Lung (tissue), 12 donors: ENCODE results near the gene ANO9. TPM values are rescaled to one million over a fixed set of nuclear protein-coding genes. Genes with fewer than 3 reads are reported as not detected.

Source experiments
- ATAC-seq: fragments of 200-7000 bp; cut with Tn5 transposase; one replicate; pipeline ENCODE4 v1.9.1; 2020; ENCODE audit warnings: moderate number of reproducible peaks; ENCODE audit not compliant: insufficient read depth, low FRiP score
- DNase-seq, 3 donors: peaks; one replicate each; pipeline ENCODE4 v3.0.0-alpha.2; 2013 to 2017
- H3K27ac ChIP-seq, 2 donors: one replicate each; pipeline ENCODE4 v1.5.1; 2013; ENCODE audit warnings: mild to moderate bottlenecking in 2 of 2, moderate library complexity in 2 of 2, control low read depth in 1 of 2, inconsistent platforms in 1 of 2, low read depth in 1 of 2, low read length in 1 of 2
- H3K27me3 ChIP-seq, 3 donors: one replicate each; pipeline ENCODE4 v1.5.1; 2013; ENCODE audit warnings: low read length in 2 of 3; ENCODE audit not compliant: control insufficient read depth in 3 of 3, insufficient read depth in 3 of 3
- H3K36me3 ChIP-seq, 4 donors: one replicate each; pipeline ENCODE4 v1.5.1; 2013; ENCODE audit warnings: low read length in 4 of 4, mild to moderate bottlenecking in 1 of 4, moderate library complexity in 1 of 4; ENCODE audit not compliant: control insufficient read depth in 4 of 4, insufficient read depth in 4 of 4
- H3K4me1 ChIP-seq, 5 donors: one replicate each; pipeline ENCODE4 v1.5.1; 2013; ENCODE audit warnings: low read length in 5 of 5, mild to moderate bottlenecking in 2 of 5, moderate library complexity in 1 of 5; ENCODE audit not compliant: control insufficient read depth in 5 of 5, insufficient read depth in 5 of 5
- H3K4me3 ChIP-seq: one replicate; pipeline ENCODE4 v1.5.1; 2013; ENCODE audit warnings: mild to moderate bottlenecking, control low read depth, moderate library complexity
- H3K9ac ChIP-seq, 2 donors: one replicate each; pipeline ENCODE4 v1.5.1; 2013; ENCODE audit warnings: low read length in 2 of 2, control low read depth in 1 of 2; ENCODE audit not compliant: insufficient read depth in 1 of 2
- H3K9me3 ChIP-seq, 4 donors: one replicate each; pipeline ENCODE4 v1.5.1; 2013; ENCODE audit warnings: low read length in 3 of 4, mild to moderate bottlenecking in 1 of 4, moderate library complexity in 1 of 4; ENCODE audit not compliant: control insufficient read depth in 4 of 4, insufficient read depth in 3 of 4
- CTCF ChIP-seq: IDR thresholded peaks from 2 replicates; pipeline ENCODE4 v1.5.1; 2012; ENCODE audit warnings: mild to moderate bottlenecking; ENCODE audit errors: control extremely low read depth, extremely low read depth
- WGBS, 2 donors: extraction: QIAGEN DNeasy Blood & Tissue Kit; methylation state at CpG; one replicate each; pipeline ENCODE4 v1.1.7; 2013; 5-methylcytosine and 5-hydroxymethylcytosine counted together
- polyA plus RNA-seq, 2 donors: library from polyadenylated mRNA; stranded (reverse); fragments of 200-250 nt; gene quantifications; one replicate each; pipeline ENCODE4 v1.2.1, GENCODE V29; 2013
- total RNA-seq, 2 donors: library from RNA; depleted of rRNA in 1 of 2; stranded (reverse); fragments of >200 nt in 1 of 2; gene quantifications; one replicate each; pipeline ENCODE4 v1.2.1, GENCODE V29; 2014 to 2021
- donor health status: control.
- donor health status: control.
- donor health status: Bipolar disorder and iron deficiency.
- donor health status: healthy.
- donor health status: DM: yes; HTN: yes; CAD: no.

Gene ANO9
- total and polyA plus RNA-seq, 4 donors: 5.8 to 18.6 (median 13.2) TPM

- ATAC-seq (peak; percentile 14), DNase-seq (no peak)
- H3K27me3 ChIP-seq: peaks cover 0 to 4% (median 4%) of the 10 kb centered on the region in 3 donors
- no peaks in the 10 kb centered on the region for H3K36me3 ChIP-seq
- TF ChIP-seq CTCF: no peak
- peak overlapping the region; percentile 74 for H3K4me3 ChIP-seq
- peak overlapping the region; percentile 69 to 89 for H3K27ac ChIP-seq
- WGBS, 2 donors: 4 to 8% methylated on average over 43 to 45 of the region's 45 CpGs
- peaks cover 0 to 22% (median 10%) of the 10 kb centered on the region in 5 donors for H3K4me1 ChIP-seq
- no peak overlapping the region for H3K9ac ChIP-seq
- H3K9me3 ChIP-seq: no peaks in the 10 kb centered on the region
Measured at GRCh38 chr11:416051-416756, 25.6 kb downstream of the ANO9 start.

- Histone ChIP-seq H3K9me3 (no peaks in the 10 kb centered on the region), H3K9ac (no peak overlapping the region), H3K27ac (peak overlapping the region; percentile 69 to 89), H3K27me3 (peaks cover 0 to 4% (median 4%) of the 10 kb centered on the region in 3 donors), H3K36me3 (no peaks in the 10 kb centered on the region), H3K4me1 (peaks cover 0 to 22% (median 10%) of the 10 kb centered on the region in 5 donors), H3K4me3 (peak overlapping the region; percentile 74)
- TF ChIP-seq CTCF: no peak
- DNase-seq (no peak), ATAC-seq (no peak)
- 43 to 48% methylated on average over 5 of the region's 5 CpGs for WGBS, 2 donors
Measured at GRCh38 chr11:415640-416041, 26.2 kb downstream of the ANO9 start.

GRCh38 chr11:414318-414857 lies 27.4 kb downstream of the ANO9 start:
- H3K9ac ChIP-seq: no peak overlapping the region
- peak overlapping the region in 1 of 2 donors; percentile 50 for H3K27ac ChIP-seq
- 22 to 38% methylated on average over 9 of the region's 9 CpGs for WGBS, 2 donors
- TF ChIP-seq CTCF: no peak
- H3K36me3 ChIP-seq: peaks cover 0 to 2% (median 0%) of the 10 kb centered on the region in 4 donors
- H3K4me3 ChIP-seq: peak overlapping the region; percentile 27
- no peaks in the 10 kb centered on the region for H3K9me3 ChIP-seq
- H3K27me3 ChIP-seq: peaks cover 0 to 4% (median 0%) of the 10 kb centered on the region in 3 donors
- peaks cover 0 to 22% (median 10%) of the 10 kb centered on the region in 5 donors for H3K4me1 ChIP-seq
- ATAC-seq (no peak), DNase-seq (no peak)
